A673 (cell line): ENCODE data around the gene MYOF.

Experiments used
- CTCF ChIP-seq: fragments of 300-800, 200-600 bp; sonication (generic); conservative IDR thresholded peaks from 2 replicates; pipeline ENCODE4 v1.5.1; 2017; ENCODE audit warnings: low read depth, mild to moderate bottlenecking, antibody characterized with exemption, low read length, moderate library complexity, mixed read lengths
- EZH2 ChIP-seq: fragments of 200-600 bp; sonication (generic); IDR thresholded peaks from 2 replicates; pipeline ENCODE4 v1.6.1; 2017; ENCODE audit warnings: borderline replicate concordance, low read depth, mild to moderate bottlenecking, mixed read lengths, antibody characterized with exemption, low read length; ENCODE audit not compliant: poor library complexity, severe bottlenecking

GRCh38 chr10:93356516-93356915 is 125.6 kb downstream of the MYOF start:
- no peak for TF ChIP-seq EZH2
- TF ChIP-seq CTCF = no peak
